ENCODE data around the gene CCDC142. TPM values are rescaled to one million over a fixed set of nuclear protein-coding genes. Genes with fewer than 3 reads are reported as not detected.

CCDC142 gene
- total and polyA plus RNA-seq, 5 donors = 5.5 to 11.1 (median 8.5) TPM

Other genes starting within 250 kb of the CCDC142 start
- 1 to 10 TPM in 3 of 4 donors, under 1 TPM in 1; 0.29 to 2.8 (median 1.1) TPM for gene SLC4A5, start 139.6 kb downstream of the CCDC142 start, total RNA-seq
- 0.79 TPM for gene SLC4A5, start 139.6 kb downstream of the CCDC142 start, polyA plus RNA-seq
- gene DCTN1, start 102.7 kb downstream of the CCDC142 start, total RNA-seq = 100 to 1,000 TPM; 102 to 131 (median 125) TPM
- 71.7 TPM for gene DCTN1, start 102.7 kb downstream of the CCDC142 start, polyA plus RNA-seq
- gene C2orf81, start 61.4 kb downstream of the CCDC142 start, total RNA-seq = 1 to 10 TPM in 3 of 4 donors, under 1 TPM in 1; 0.88 to 1.6 (median 1.1) TPM
- 1.00 TPM for gene C2orf81, start 61.4 kb downstream of the CCDC142 start, polyA plus RNA-seq
- 1 to 10 TPM; 3.4 to 4.5 (median 3.5) TPM for gene WDR54, start 61.3 kb downstream of the CCDC142 start, total RNA-seq
- gene WDR54, start 61.3 kb downstream of the CCDC142 start, polyA plus RNA-seq = 3.4 TPM
- gene RTKN, start 41.1 kb downstream of the CCDC142 start, total RNA-seq = 10 to 100 TPM; 21.5 to 27.9 (median 25.9) TPM
- gene RTKN, start 41.1 kb downstream of the CCDC142 start, polyA plus RNA-seq = 16.2 TPM
- gene INO80B, start 27.9 kb downstream of the CCDC142 start, total RNA-seq = 10 to 100 TPM; 19.2 to 22.9 (median 20.7) TPM
- gene INO80B, start 27.9 kb downstream of the CCDC142 start, polyA plus RNA-seq = 16.8 TPM
- gene WBP1, start 24.6 kb downstream of the CCDC142 start, total RNA-seq = 10 to 100 TPM; 48.9 to 60.0 (median 56.7) TPM
- 63.1 TPM for gene WBP1, start 24.6 kb downstream of the CCDC142 start, polyA plus RNA-seq
- 10 to 100 TPM; 23.4 to 25.1 (median 24.5) TPM for gene MOGS, start 17.6 kb downstream of the CCDC142 start, total RNA-seq
- 19.9 TPM for gene MOGS, start 17.6 kb downstream of the CCDC142 start, polyA plus RNA-seq
- 100 to 1,000 TPM; 116 to 157 (median 131) TPM for gene MRPL53, start 10.3 kb downstream of the CCDC142 start, total RNA-seq
- 107 TPM for gene MRPL53, start 10.3 kb downstream of the CCDC142 start, polyA plus RNA-seq
- gene TTC31, start 83 bp upstream of the CCDC142 start, total RNA-seq = 10 to 100 TPM; 11.3 to 12.3 (median 11.8) TPM
- 11.4 TPM for gene TTC31, start 83 bp upstream of the CCDC142 start, polyA plus RNA-seq
- 1 to 10 TPM in 1 of 4 donors, under 1 TPM in 3; 0.51 to 1.2 (median 0.85) TPM for gene LBX2, start 16.6 kb upstream of the CCDC142 start, total RNA-seq
- gene LBX2, start 16.6 kb upstream of the CCDC142 start, polyA plus RNA-seq = 0.52 TPM
- 10 to 100 TPM; 20.5 to 38.7 (median 25.6) TPM for gene PCGF1, start 24.7 kb upstream of the CCDC142 start, total RNA-seq
- 20.9 TPM for gene PCGF1, start 24.7 kb upstream of the CCDC142 start, polyA plus RNA-seq
- gene TLX2, start 31.5 kb upstream of the CCDC142 start, total RNA-seq = not detected
- 0.05 TPM for gene TLX2, start 31.5 kb upstream of the CCDC142 start, polyA plus RNA-seq
- not detected for gene DQX1, start 43.2 kb upstream of the CCDC142 start, total RNA-seq
- gene DQX1, start 43.2 kb upstream of the CCDC142 start, polyA plus RNA-seq = not detected
- 10 to 100 TPM; 52.3 to 69.6 (median 63.3) TPM for gene AUP1, start 46.7 kb upstream of the CCDC142 start, total RNA-seq
- 75.3 TPM for gene AUP1, start 46.7 kb upstream of the CCDC142 start, polyA plus RNA-seq
- gene HTRA2, start 46.9 kb upstream of the CCDC142 start, total RNA-seq = 10 to 100 TPM; 26.3 to 31.2 (median 28.9) TPM
- gene HTRA2, start 46.9 kb upstream of the CCDC142 start, polyA plus RNA-seq = 27.8 TPM
- 1 to 10 TPM; 4.3 to 8.3 (median 6.7) TPM for gene LOXL3, start 70.9 kb upstream of the CCDC142 start, total RNA-seq
- 2.4 TPM for gene LOXL3, start 70.9 kb upstream of the CCDC142 start, polyA plus RNA-seq
- gene DOK1, start 71.7 kb upstream of the CCDC142 start, total RNA-seq = 1 to 10 TPM; 7.1 to 8.6 (median 7.5) TPM
- gene DOK1, start 71.7 kb upstream of the CCDC142 start, polyA plus RNA-seq = 3.7 TPM
- gene M1AP, start 165.3 kb upstream of the CCDC142 start, total RNA-seq = 1 to 10 TPM in 1 of 4 donors, under 1 TPM in 2, not detected in 1; 0.14 to 1.1 (median 0.47) TPM
- 0.07 TPM for gene M1AP, start 165.3 kb upstream of the CCDC142 start, polyA plus RNA-seq
- gene SEMA4F, start 171.2 kb upstream of the CCDC142 start, total RNA-seq = 1 to 10 TPM; 3.7 to 5.3 (median 4.2) TPM
- 1.7 TPM for gene SEMA4F, start 171.2 kb upstream of the CCDC142 start, polyA plus RNA-seq